Spinal cord (tissue), 10 donors: ENCODE results near the gene RAD51B. TPM values are rescaled to one million over a fixed set of nuclear protein-coding genes. Genes with fewer than 3 reads are reported as not detected.

ENCODE experiments used
- DNase-seq, 6 donors: peaks; one replicate each; pipeline versions ENCODE4 v3.0.0 to v3.0.0-alpha.2; 2013 to 2015; ENCODE audit warnings: low spot score in 6 of 6, low read depth in 4 of 6
- H3K27ac ChIP-seq: one replicate; pipeline ENCODE4 v1.5.1; 2013; ENCODE audit warnings: low read depth, low read length, control low read depth
- H3K27me3 ChIP-seq: one replicate; pipeline ENCODE4 v1.6.1; 2013; ENCODE audit warnings: low read length; ENCODE audit not compliant: control insufficient read depth, insufficient read depth
- H3K36me3 ChIP-seq: one replicate; pipeline ENCODE4 v1.6.1; 2013; ENCODE audit warnings: low read length; ENCODE audit not compliant: control insufficient read depth, insufficient read depth
- H3K4me1 ChIP-seq: one replicate; pipeline ENCODE4 v1.6.1; 2013; ENCODE audit warnings: low read length; ENCODE audit not compliant: control insufficient read depth, insufficient read depth
- H3K4me3 ChIP-seq: one replicate; pipeline ENCODE4 v1.5.1; 2013; ENCODE audit warnings: low read depth, low read length, control low read depth
- H3K9me3 ChIP-seq: one replicate; pipeline ENCODE4 v1.6.1; 2013; ENCODE audit warnings: low read length; ENCODE audit not compliant: control insufficient read depth, insufficient read depth
- WGBS: methylation state at CpG from one replicate; pipeline ENCODE4 v1.1.5; 2013; ENCODE audit warnings: missing lambda C conversion rate; ENCODE audit not compliant: insufficient coverage; 5-methylcytosine and 5-hydroxymethylcytosine counted together
- polyA plus RNA-seq, 2 donors: library from polyadenylated mRNA; unstranded; fragments of 120-200 nt; gene quantifications; one replicate each; pipeline ENCODE4 v1.2.1, GENCODE V29; 2013; ENCODE audit not compliant: insufficient read length in 2 of 2
- total RNA-seq, 2 donors: library from RNA; depleted of rRNA in 1 of 2; stranded (reverse); fragments of 120-200 nt in 1 of 2; fragments of >200 nt in 1 of 2; gene quantifications; one replicate each; pipeline versions ENCODE4 v1.2.3 to v1.2.4, GENCODE V29; 2013 to 2014
- donor health status: healthy.

The RAD51B gene
- total and polyA plus RNA-seq, 4 donors, result 5.7 to 28.9 (median 14.4) TPM

DNA sequence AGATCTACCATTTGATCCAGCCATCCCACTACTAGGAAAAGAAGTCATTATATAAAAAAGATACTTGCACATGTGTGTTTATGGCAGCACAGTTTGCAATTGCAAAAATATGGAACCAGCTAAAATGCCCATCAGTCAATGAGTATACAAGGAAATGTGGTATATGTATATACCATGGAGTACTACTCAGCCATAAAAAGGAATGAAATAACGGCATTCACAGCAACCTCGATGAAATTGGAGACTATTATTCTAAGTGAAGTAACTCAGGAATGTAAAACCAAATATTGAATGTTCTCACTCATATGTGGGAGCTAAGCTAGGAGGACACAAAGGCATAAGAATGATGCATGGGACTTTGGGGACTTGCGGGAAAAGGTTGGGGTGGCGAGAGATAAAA is 402.6 kb downstream of the RAD51B start:
- H3K27me3 ChIP-seq, result no peaks in the 10 kb centered on the region

GRCh38 chr14:68222726-68223125 is 403.1 kb downstream of the RAD51B start:
- no peak overlapping the region for H3K27ac ChIP-seq
- peaks cover 3% of the 10 kb centered on the region for H3K9me3 ChIP-seq
- H3K36me3 ChIP-seq, result no peaks in the 10 kb centered on the region
- H3K4me3 ChIP-seq, result no peak overlapping the region
- no peaks in the 10 kb centered on the region for H3K4me1 ChIP-seq
- no peaks in the 10 kb centered on the region for H3K27me3 ChIP-seq
- 94% methylated on average over 3 of the region's 3 CpGs for WGBS
- no peak for DNase-seq

More for the DNA sequence above, 402.6 kb downstream of the RAD51B start:
- no peak for DNase-seq
- no peaks in the 10 kb centered on the region for H3K4me1 ChIP-seq
- H3K36me3 ChIP-seq, result no peaks in the 10 kb centered on the region
- H3K27ac ChIP-seq, result no peak overlapping the region
- peaks cover 3% of the 10 kb centered on the region for H3K9me3 ChIP-seq
- H3K4me3 ChIP-seq, result no peak overlapping the region
- WGBS, result no CpG with 5 or more reads among the region's 4 CpGs

DNA sequence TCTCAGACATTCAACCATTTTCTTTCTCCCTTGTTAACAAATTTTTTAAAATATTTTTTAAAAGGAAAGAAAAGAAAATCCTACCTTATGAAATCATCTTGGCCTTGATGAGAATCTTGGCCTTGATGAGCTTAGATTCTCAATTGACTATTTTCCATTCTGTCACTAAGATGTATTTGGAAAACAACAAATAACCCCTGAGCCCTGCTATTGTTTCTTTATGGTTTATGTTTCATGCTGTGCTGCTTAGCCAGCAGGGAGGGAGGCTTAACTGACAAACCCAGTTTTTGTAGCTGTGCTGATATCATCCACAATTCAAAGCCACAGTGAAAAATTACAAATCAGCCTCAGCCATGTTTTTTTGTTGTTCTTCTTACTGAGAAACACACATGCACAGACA is 404.1 kb downstream of the RAD51B start:
- Histone ChIP-seq H3K27me3 (no peaks in the 10 kb centered on the region), H3K36me3 (no peaks in the 10 kb centered on the region), H3K4me3 (no peak overlapping the region), H3K27ac (no peak overlapping the region), H3K9me3 (peaks cover 3% of the 10 kb centered on the region), H3K4me1 (no peaks in the 10 kb centered on the region)
- no peak for DNase-seq

GRCh38 chr14:68225321-68225720 is 405.7 kb downstream of the RAD51B start:
- Histone ChIP-seq H3K36me3 (no peaks in the 10 kb centered on the region), H3K4me1 (no peaks in the 10 kb centered on the region), H3K9me3 (peaks cover 3% of the 10 kb centered on the region), H3K4me3 (no peak overlapping the region), H3K27me3 (no peaks in the 10 kb centered on the region), H3K27ac (no peak overlapping the region)
- DNase-seq, result no peak
- 91% methylated on average over 1 of the region's 2 CpGs for WGBS

DNA sequence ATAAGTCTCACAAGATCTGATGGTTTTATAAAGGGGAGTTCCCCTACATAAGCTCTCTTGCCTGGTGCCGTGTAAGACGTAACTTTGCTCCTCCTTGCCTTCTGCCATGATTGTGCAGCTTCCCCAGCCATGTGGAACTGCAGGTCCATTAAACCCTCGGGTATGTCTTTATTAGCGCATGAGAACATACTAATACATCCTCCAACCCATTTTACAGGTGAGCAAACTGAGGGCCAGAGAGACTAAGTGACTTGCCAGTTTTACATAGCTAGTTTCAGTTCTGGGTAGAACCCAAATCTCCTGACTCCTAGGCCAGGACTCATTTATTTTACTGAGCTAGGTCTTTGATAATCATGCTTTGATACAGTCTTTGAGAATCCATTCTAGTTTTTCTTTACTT is 406.9 kb downstream of the RAD51B start:
- H3K4me1 ChIP-seq, result no peaks in the 10 kb centered on the region
- 100% methylated on average over 3 of the region's 4 CpGs for WGBS
- H3K4me3 ChIP-seq, result no peak overlapping the region
- peaks cover 3% of the 10 kb centered on the region for H3K9me3 ChIP-seq
- H3K27me3 ChIP-seq, result no peaks in the 10 kb centered on the region
- no peak overlapping the region for H3K27ac ChIP-seq
- DNase-seq, result no peak
- no peaks in the 10 kb centered on the region for H3K36me3 ChIP-seq

DNA sequence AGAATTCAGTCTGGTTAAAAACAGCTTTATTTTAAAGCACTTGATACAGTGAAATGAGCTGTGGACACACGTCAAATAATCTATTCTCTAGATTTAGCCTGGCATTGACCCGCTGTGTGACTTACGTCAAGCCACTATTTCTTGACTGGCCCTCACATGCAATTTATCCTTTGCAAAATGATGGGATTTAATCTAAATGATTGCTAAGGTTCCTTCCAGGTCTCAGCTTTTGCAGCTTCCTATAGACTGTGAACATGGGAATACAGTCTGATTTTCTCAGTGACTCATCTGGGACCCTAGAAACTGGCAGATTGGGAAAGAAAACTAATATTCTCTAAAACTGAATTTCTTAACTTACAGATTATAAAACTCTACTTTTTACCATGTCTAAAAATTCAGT is 409.1 kb downstream of the RAD51B start:
- 83% methylated on average over 2 of the region's 3 CpGs for whole genome bisulfite sequencing
- no peaks in the 10 kb centered on the region for H3K36me3 ChIP-seq
- DNase-seq, result no peak
- H3K4me3 ChIP-seq, result no peak overlapping the region
- H3K27me3 ChIP-seq, result no peaks in the 10 kb centered on the region
- no peak overlapping the region for H3K27ac ChIP-seq
- H3K4me1 ChIP-seq, result no peaks in the 10 kb centered on the region
- no peaks in the 10 kb centered on the region for H3K9me3 ChIP-seq

- H3K4me3 ChIP-seq, result no peak overlapping the region
- H3K27ac ChIP-seq, result no peak overlapping the region
- DNase-seq, result no peak
- no peaks in the 10 kb centered on the region for H3K4me1 ChIP-seq
- no peaks in the 10 kb centered on the region for H3K27me3 ChIP-seq
- H3K36me3 ChIP-seq, result no peaks in the 10 kb centered on the region
- 100% methylated on average over 2 of the region's 3 CpGs for WGBS
- H3K9me3 ChIP-seq, result no peaks in the 10 kb centered on the region
Observed at GRCh38 chr14:68229423-68230100, 410.0 kb downstream of the RAD51B start.

GRCh38 chr14:68230202-68230949 is 410.8 kb downstream of the RAD51B start:
- H3K4me1 ChIP-seq, result no peaks in the 10 kb centered on the region
- H3K9me3 ChIP-seq, result no peaks in the 10 kb centered on the region
- H3K36me3 ChIP-seq, result no peaks in the 10 kb centered on the region
- WGBS, result 80% methylated on average over 2 of the region's 3 CpGs
- no peak for DNase-seq
- H3K27ac ChIP-seq, result no peak overlapping the region
- H3K4me3 ChIP-seq, result no peak overlapping the region
- no peaks in the 10 kb centered on the region for H3K27me3 ChIP-seq

- H3K4me1 ChIP-seq, result peaks cover under 1% of the 10 kb centered on the region
- no peak overlapping the region for H3K27ac ChIP-seq
- no peaks in the 10 kb centered on the region for H3K9me3 ChIP-seq
- H3K4me3 ChIP-seq, result no peak overlapping the region
- 67% methylated on average over 1 of the region's 2 CpGs for WGBS
- no peak for DNase-seq
- H3K27me3 ChIP-seq, result no peaks in the 10 kb centered on the region
- H3K36me3 ChIP-seq, result no peaks in the 10 kb centered on the region
Observed at GRCh38 chr14:68230950-68231717, 411.6 kb downstream of the RAD51B start.
